ENCODE results near the gene FAM193B. TPM values are rescaled to one million over a fixed set of nuclear protein-coding genes. Genes with fewer than 3 reads are reported as not detected.
A peak's percentile ranks its signal among the peaks of the same experiment; 100 is the strongest.

Gene FAM193B
- total RNA-seq (2016; rRNA removed; fragmentation: Illumina TruSeq; extraction: Trizol): 6.4 and 21.2 TPM in 2 replicates
- 25.5 and 27.8 TPM in 2 replicates for total RNA-seq (2016; cell fraction: cytosol; rRNA removed; fragmentation: Illumina TruSeq; extraction: Trizol; ENCODE audit: low read depth)
- total RNA-seq (2016; cell fraction: insoluble cytoplasmic fraction; rRNA removed; fragmentation: Illumina TruSeq; extraction: Trizol): 7.4 and 21.9 TPM in 2 replicates
- total RNA-seq (2016; cell fraction: membrane; rRNA removed; fragmentation: Illumina TruSeq; extraction: Trizol): 15.5 and 19.0 TPM in 2 replicates
- total RNA-seq (2016; cell fraction: nucleus; rRNA removed; fragmentation: Illumina TruSeq; extraction: Trizol): 20.2 and 30.4 TPM in 2 replicates
- 40.9 and 42.5 TPM in 2 replicates for polyA plus RNA-seq (2011; rRNA removed)
- 9.5 and 15.2 TPM in 2 replicates for polyA plus RNA-seq (2011; cell fraction: cytosol; rRNA removed)
- polyA plus RNA-seq (2011; cell fraction: nucleus; rRNA removed): 123 and 139 TPM in 2 replicates
- 23.0 and 27.4 TPM in 2 replicates for polyA plus RNA-seq (2012)
- polyA plus RNA-seq (2016; cell fraction: cytosol; fragmentation: Illumina TruSeq; extraction: Trizol; ENCODE audit: low read depth): 5.1 and 5.6 TPM in 2 replicates
- 11.6 and 13.7 TPM in 2 replicates for polyA plus RNA-seq (2016; cell fraction: insoluble cytoplasmic fraction; fragmentation: Illumina TruSeq; extraction: Trizol; ENCODE audit: low read depth)
- 9.2 and 10.8 TPM in 2 replicates for polyA plus RNA-seq (2016; cell fraction: membrane; fragmentation: Illumina TruSeq; extraction: Trizol; ENCODE audit: low read depth)
- polyA plus RNA-seq (2016; cell fraction: nucleus; fragmentation: Illumina TruSeq; extraction: Trizol; ENCODE audit: insufficient read depth, low read depth): 87.5 and 114 TPM in 2 replicates
- polyA minus RNA-seq (2011; rRNA and poly(A)+ RNA removed; ENCODE audit: low replicate concordance): 19.8 and 23.5 TPM in 2 replicates
- polyA minus RNA-seq (2011; cell fraction: cytosol; rRNA and poly(A)+ RNA removed): 8.1 and 15.7 TPM in 2 replicates
- 24.2 and 37.9 TPM in 2 replicates for polyA minus RNA-seq (2011; cell fraction: nucleus; rRNA and poly(A)+ RNA removed)
- Bru-seq, nascent RNA: percentile 79 among the genes with signal in this experiment
- BruChase-seq, experiment 1, labeled RNA remaining after a 6-hour chase: percentile 80 among the genes with signal in this experiment
- BruChase-seq, experiment 2, labeled RNA remaining after a 2-hour chase: percentile 82 among the genes with signal in this experiment
- long read RNA-seq, experiment 1, partial matches to known transcripts: 0 of 2 reads
- long read RNA-seq, experiment 1, other reads (novel, unspliced or antisense): 1 of 2 reads
- long read RNA-seq, experiment 2, partial matches to known transcripts: 5 of 13 reads
- long read RNA-seq, experiment 2, other reads (novel, unspliced or antisense): 3 of 13 reads

DNA sequence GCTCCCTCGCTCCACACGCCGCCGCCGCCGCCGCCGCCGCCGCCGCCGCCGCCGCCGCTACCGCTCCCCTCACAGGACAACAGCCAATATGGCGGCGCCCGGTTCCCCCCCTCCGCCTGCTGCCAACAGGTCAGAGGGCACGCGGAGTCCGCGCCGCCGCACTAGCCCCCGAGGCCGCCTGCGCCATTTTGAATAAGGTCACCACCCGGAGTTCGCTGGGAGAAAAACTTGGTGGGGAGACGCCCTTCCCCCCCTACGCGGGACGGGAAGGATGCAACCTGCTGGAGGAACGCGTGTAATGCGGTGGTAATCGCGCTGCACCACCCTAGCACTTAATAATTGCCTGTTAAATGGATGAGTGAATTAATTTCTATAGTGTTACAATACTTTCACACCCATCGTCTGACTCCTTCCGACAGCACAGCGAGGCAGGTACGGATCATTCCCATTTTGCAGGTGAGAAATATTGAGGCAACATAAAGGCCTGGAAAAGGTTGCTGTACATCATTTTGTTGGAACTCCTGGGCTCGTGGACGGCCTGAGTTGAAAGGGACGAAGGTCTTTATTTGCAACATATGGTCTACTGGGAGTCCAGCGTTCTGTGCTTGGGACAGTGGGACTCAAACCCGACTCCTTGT, at the start of gene FAM193B:
TSS of gene FAM193B (minus strand) at position 90 of the 638 bp plus-strand sequence. CDS start 105 bp downstream, outside the sequence.
- ChIA-PET POLR2A (interaction anchor here (1.0 kb wide), 1 partner anchor 38 kb away, joined by 4 read pairs; the partner anchor contains the start of gene TMED9), CTCF (ENCODE audit: low intra/inter-chr PET ratio, low total read pairs) (no interaction called here)
- TF ChIP-seq CBX2 (IDR thresholded peaks at IDR 0.05; ENCODE audit: low read depth, low read length) (no peak), CBX2 (CRISPR knock-in tag; IDR thresholded peaks at IDR 0.05; ENCODE audit: low read depth) (no peak), GTF3A (CRISPR knock-in tag; conservative IDR thresholded peaks at IDR 0.05) (no peak), ZNF644 (CRISPR knock-in tag; IDR thresholded peaks at IDR 0.05; ENCODE audit: low read depth) (no peak), ELF4 (CRISPR knock-in tag; IDR thresholded peaks at IDR 0.05; ENCODE audit: borderline replicate concordance) (no peak), KLF11 (CRISPR knock-in tag; IDR thresholded peaks at IDR 0.05) (no peak), ZNF501 (CRISPR knock-in tag; IDR thresholded peaks at IDR 0.05) (no peak), FOXK1 (CRISPR knock-in tag; IDR thresholded peaks at IDR 0.05; ENCODE audit: borderline replicate concordance, low read depth) (peak; percentile 81; the same call in 1 of the 2 replicates)
- TF ChIP-seq, protein P1, sequence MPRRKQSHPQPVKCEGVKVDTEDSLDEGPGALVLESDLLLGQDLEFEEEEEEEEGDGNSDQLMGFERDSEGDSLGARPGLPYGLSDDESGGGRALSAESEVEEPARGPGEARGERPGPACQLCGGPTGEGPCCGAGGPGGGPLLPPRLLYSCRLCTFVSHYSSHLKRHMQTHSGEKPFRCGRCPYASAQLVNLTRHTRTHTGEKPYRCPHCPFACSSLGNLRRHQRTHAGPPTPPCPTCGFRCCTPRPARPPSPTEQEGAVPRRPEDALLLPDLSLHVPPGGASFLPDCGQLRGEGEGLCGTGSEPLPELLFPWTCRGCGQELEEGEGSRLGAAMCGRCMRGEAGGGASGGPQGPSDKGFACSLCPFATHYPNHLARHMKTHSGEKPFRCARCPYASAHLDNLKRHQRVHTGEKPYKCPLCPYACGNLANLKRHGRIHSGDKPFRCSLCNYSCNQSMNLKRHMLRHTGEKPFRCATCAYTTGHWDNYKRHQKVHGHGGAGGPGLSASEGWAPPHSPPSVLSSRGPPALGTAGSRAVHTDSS (CRISPR knock-in tag; conservative IDR thresholded peaks at IDR 0.05): no peak
- TF ChIP-seq, protein P2, sequence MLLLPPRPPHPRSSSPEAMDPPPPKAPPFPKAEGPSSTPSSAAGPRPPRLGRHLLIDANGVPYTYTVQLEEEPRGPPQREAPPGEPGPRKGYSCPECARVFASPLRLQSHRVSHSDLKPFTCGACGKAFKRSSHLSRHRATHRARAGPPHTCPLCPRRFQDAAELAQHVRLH (CRISPR knock-in tag; IDR thresholded peaks at IDR 0.05; ENCODE audit: borderline replicate concordance, low read depth): no peak; the same call in 1 of the 2 replicates
- TF ChIP-seq, protein P3, sequence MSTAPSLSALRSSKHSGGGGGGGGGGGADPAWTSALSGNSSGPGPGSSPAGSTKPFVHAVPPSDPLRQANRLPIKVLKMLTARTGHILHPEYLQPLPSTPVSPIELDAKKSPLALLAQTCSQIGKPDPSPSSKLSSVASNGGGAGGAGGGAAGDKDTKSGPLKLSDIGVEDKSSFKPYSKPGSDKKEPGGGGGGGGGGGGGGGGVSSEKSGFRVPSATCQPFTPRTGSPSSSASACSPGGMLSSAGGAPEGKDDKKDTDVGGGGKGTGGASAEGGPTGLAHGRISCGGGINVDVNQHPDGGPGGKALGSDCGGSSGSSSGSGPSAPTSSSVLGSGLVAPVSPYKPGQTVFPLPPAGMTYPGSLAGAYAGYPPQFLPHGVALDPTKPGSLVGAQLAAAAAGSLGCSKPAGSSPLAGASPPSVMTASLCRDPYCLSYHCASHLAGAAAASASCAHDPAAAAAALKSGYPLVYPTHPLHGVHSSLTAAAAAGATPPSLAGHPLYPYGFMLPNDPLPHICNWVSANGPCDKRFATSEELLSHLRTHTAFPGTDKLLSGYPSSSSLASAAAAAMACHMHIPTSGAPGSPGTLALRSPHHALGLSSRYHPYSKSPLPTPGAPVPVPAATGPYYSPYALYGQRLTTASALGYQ (CRISPR knock-in tag; IDR thresholded peaks at IDR 0.05): 0 out of 2 replicates have a peak, but pooled peaks have one; percentile 40
- TF ChIP-seq, protein P4, sequence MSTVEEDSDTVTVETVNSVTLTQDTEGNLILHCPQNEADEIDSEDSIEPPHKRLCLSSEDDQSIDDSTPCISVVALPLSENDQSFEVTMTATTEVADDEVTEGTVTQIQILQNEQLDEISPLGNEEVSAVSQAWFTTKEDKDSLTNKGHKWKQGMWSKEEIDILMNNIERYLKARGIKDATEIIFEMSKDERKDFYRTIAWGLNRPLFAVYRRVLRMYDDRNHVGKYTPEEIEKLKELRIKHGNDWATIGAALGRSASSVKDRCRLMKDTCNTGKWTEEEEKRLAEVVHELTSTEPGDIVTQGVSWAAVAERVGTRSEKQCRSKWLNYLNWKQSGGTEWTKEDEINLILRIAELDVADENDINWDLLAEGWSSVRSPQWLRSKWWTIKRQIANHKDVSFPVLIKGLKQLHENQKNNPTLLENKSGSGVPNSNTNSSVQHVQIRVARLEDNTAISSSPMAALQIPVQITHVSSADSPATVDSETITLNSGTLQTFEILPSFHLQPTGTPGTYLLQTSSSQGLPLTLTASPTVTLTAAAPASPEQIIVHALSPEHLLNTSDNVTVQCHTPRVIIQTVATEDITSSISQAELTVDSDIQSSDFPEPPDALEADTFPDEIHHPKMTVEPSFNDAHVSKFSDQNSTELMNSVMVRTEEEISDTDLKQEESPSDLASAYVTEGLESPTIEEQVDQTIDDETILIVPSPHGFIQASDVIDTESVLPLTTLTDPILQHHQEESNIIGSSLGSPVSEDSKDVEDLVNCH (CRISPR knock-in tag; IDR thresholded peaks at IDR 0.05): no peak

More for the DNA sequence above, at the start of gene FAM193B:
- no peaks in the 10 kb centered on the region for H3K9me3 ChIP-seq (ENCODE audit: low read length)
- TSS peak; percentile 39 for BruUV-seq (replicated peaks)
- H3K27ac ChIP-seq (ENCODE audit: extremely low read length, insufficient read depth, low read length): peak within 1 kb of the TSS; percentile 56
- 22% methylated on average over 20 of the region's 49 CpGs for WGBS (ENCODE audit: low lambda C conversion rate)
- H2AFZ ChIP-seq (ENCODE audit: low read length): peak within 1 kb of the TSS; percentile 59
- intact Hi-C loops (cut with micrococcal nuclease; ENCODE audit: unreplicated experiment): loop anchor here (5.0 kb wide), 1 partner anchor 37 kb away; the partner anchor contains the start of gene DDX41
- peak within 1 kb of the TSS; percentile 96 to 98 (median 98) for H3K4me3 ChIP-seq (replicated peaks in 1 of 3; ENCODE audit: insufficient read depth in 1 of 3, low read depth in 2 of 3, low read length in 3 of 3)
- peaks cover 7% of the 10 kb centered on the region; the same call in 1 of the 2 replicates for H4K20me1 ChIP-seq (ENCODE audit: insufficient read depth, low read length)
- DNase-seq (ENCODE audit: low spot score) (peak; percentile 85), ATAC-seq (peak; percentile 78), FAIRE-seq (peak; percentile 50)
- H3K27me3 ChIP-seq (ENCODE audit: control insufficient read depth in 1 of 2, insufficient read depth in 2 of 2, low read length in 2 of 2): no peaks in the 10 kb centered on the region
- H3K4me1 ChIP-seq (ENCODE audit: insufficient read depth, low read length): peaks cover 59% of the 10 kb centered on the region
- H3K79me2 ChIP-seq (ENCODE audit: insufficient read depth, low read length): peaks cover 48% of the 10 kb centered on the region
- peak within 1 kb of the TSS; percentile 86 for H3K9ac ChIP-seq (ENCODE audit: insufficient read depth, low read depth, low read length)
- peak within 1 kb of the TSS; percentile 88 for H3K4me2 ChIP-seq (ENCODE audit: low read depth, low read length)
- H3K36me3 ChIP-seq (replicated peaks in 1 of 2; ENCODE audit: control insufficient read depth in 1 of 2, insufficient read depth in 2 of 2, low read length in 2 of 2): peaks cover 5 to 18% of the 10 kb centered on the region in 2 experiments; a peak in 4 of 5 replicates
- in situ Hi-C loops (cut with HindIII; ENCODE audit: extremely low pct_ligation_motif_present, low pct_unique_long_range_greater_than_20kb): no loop called here
